Liver (tissue), 9 donors: ENCODE data around the gene KIF7. TPM values are rescaled to one million over a fixed set of nuclear protein-coding genes. Genes with fewer than 3 reads are reported as not detected.

ENCODE experiments used
- DNase-seq: peaks from one replicate; pipeline ENCODE4 v3.0.0-alpha.2; 2017; ENCODE audit warnings: low spot score
- H3K27ac ChIP-seq, 2 donors: one replicate each; pipeline ENCODE4 v1.7.0; 2013; ENCODE audit warnings: inconsistent platforms in 2 of 2, low read length in 2 of 2, control low read depth in 1 of 2, low read depth in 1 of 2, mild to moderate bottlenecking in 1 of 2
- H3K27me3 ChIP-seq, 4 donors: one replicate each; pipeline versions ENCODE4 v1.6.1 to v1.7.0; 2013; ENCODE audit warnings: low read length in 3 of 4, inconsistent platforms in 1 of 4, mild to moderate bottlenecking in 1 of 4, moderate library complexity in 1 of 4; ENCODE audit not compliant: control insufficient read depth in 4 of 4, insufficient read depth in 4 of 4
- H3K36me3 ChIP-seq, 4 donors: one replicate each; pipeline versions ENCODE4 v1.6.1 to v1.7.0; 2013; ENCODE audit warnings: low read length in 3 of 4, mild to moderate bottlenecking in 3 of 4, low read depth in 1 of 4, moderate library complexity in 1 of 4; ENCODE audit not compliant: control insufficient read depth in 4 of 4, insufficient read depth in 3 of 4
- H3K4me1 ChIP-seq, 4 donors: one replicate each; pipeline versions ENCODE4 v1.6.1 to v1.7.0; 2013; ENCODE audit warnings: low read length in 3 of 4, mild to moderate bottlenecking in 3 of 4, moderate library complexity in 1 of 4; ENCODE audit not compliant: control insufficient read depth in 4 of 4, insufficient read depth in 4 of 4
- H3K4me3 ChIP-seq, 3 donors: one replicate each; pipeline versions ENCODE4 v1.6.1 to v1.7.0; 2013; ENCODE audit warnings: low read length in 3 of 3, control low read depth in 1 of 3, low read depth in 1 of 3, mild to moderate bottlenecking in 1 of 3
- H3K9ac ChIP-seq, 2 donors: one replicate each; pipeline ENCODE4 v1.7.0; 2013; ENCODE audit warnings: low read length in 2 of 2, mild to moderate bottlenecking in 2 of 2, moderate library complexity in 2 of 2, control low read depth in 1 of 2, low read depth in 1 of 2
- H3K9me3 ChIP-seq, 4 donors: one replicate each; pipeline versions ENCODE4 v1.6.1 to v1.7.0; 2013; ENCODE audit warnings: low read length in 3 of 4; ENCODE audit not compliant: control insufficient read depth in 4 of 4
- ATF3 ChIP-seq: IDR thresholded peaks from 2 replicates; pipeline ENCODE4 v1.6.1; 2016; ENCODE audit warnings: antibody characterized with exemption
- EGR1 ChIP-seq, 2 donors: IDR thresholded peaks; 2 replicates each; pipeline ENCODE4 v1.6.1; 2016 to 2018; ENCODE audit warnings: antibody characterized with exemption in 2 of 2, low read depth in 2 of 2
- FOXA1 ChIP-seq: IDR thresholded peaks from 2 replicates; pipeline ENCODE4 v1.6.1; 2016; ENCODE audit warnings: antibody characterized with exemption
- GABPA ChIP-seq, 2 donors: IDR thresholded peaks in 1 of 2; conservative IDR thresholded peaks in 1 of 2; 2 replicates each; pipeline ENCODE4 v1.6.1; 2016; ENCODE audit warnings: antibody characterized with exemption in 2 of 2, mild to moderate bottlenecking in 1 of 2, moderate library complexity in 1 of 2
- HNF4G ChIP-seq: IDR thresholded peaks from 2 replicates; pipeline ENCODE4 v1.6.1; 2016; ENCODE audit warnings: antibody characterized with exemption
- JUND ChIP-seq, 2 donors: IDR thresholded peaks; 2 replicates each; pipeline ENCODE4 v1.6.1; 2016; ENCODE audit warnings: antibody characterized with exemption in 2 of 2
- MAX ChIP-seq: IDR thresholded peaks from 2 replicates; pipeline ENCODE4 v1.6.1; 2016; ENCODE audit warnings: antibody characterized with exemption
- NR2F2 ChIP-seq: IDR thresholded peaks from 2 replicates; pipeline ENCODE4 v1.6.1; 2016; ENCODE audit warnings: antibody characterized with exemption
- RAD21 ChIP-seq, 2 donors: IDR thresholded peaks; 2 replicates each; pipeline ENCODE4 v1.6.1; 2016; ENCODE audit warnings: antibody characterized with exemption in 2 of 2, mild to moderate bottlenecking in 2 of 2
- SP1 ChIP-seq: IDR thresholded peaks from 2 replicates; pipeline ENCODE4 v1.6.1; 2018; ENCODE audit warnings: antibody characterized with exemption, mild to moderate bottlenecking
- TAF1 ChIP-seq: conservative IDR thresholded peaks from 2 replicates; pipeline ENCODE4 v1.6.1; 2016; ENCODE audit warnings: antibody characterized with exemption, mild to moderate bottlenecking
- WGBS: extraction: QIAGEN DNeasy Blood & Tissue Kit; methylation state at CpG from one replicate; pipeline ENCODE4 v1.1.7; 2013; 5-methylcytosine and 5-hydroxymethylcytosine counted together
- polyA plus RNA-seq, 2 donors: library from polyadenylated mRNA; stranded (reverse) in 1 of 2; unstranded in 1 of 2; fragments of 200-250 nt in 1 of 2; fragments of >200 nt in 1 of 2; fragmentation: Nextera tagmentation in 1 of 2; extraction: Ambion mirVana in 1 of 2; gene quantifications; one replicate each; pipeline versions ENCODE4 v1.2.1 to v1.2.3, GENCODE V29; 2013 to 2015
- total RNA-seq, 2 donors: library from RNA; depleted of rRNA; stranded (reverse); fragments of >200 nt; gene quantifications; one replicate each; pipeline ENCODE4 v1.2.3, GENCODE V29; 2014
- TF ChIP-seq, protein P1 (sequence below): fragments of 150-350 bp; IDR thresholded peaks from 2 replicates; pipeline ENCODE4 v1.5.1; 2017; ENCODE audit warnings: improper control_type of control experiment, low read depth, low read length; ENCODE audit not compliant: missing input control
- TF ChIP-seq, protein P2 (sequence below): IDR thresholded peaks from 2 replicates; pipeline ENCODE4 v1.6.1; 2016; ENCODE audit warnings: antibody characterized with exemption
- TF ChIP-seq, protein P3 (sequence below): IDR thresholded peaks from 2 replicates; pipeline ENCODE4 v1.6.1; 2016; ENCODE audit warnings: antibody characterized with exemption, mild to moderate bottlenecking
- donor health status: healthy.
- donor health status: healthy.
- donor health status: healthy.
- donor health status: healthy.
- donor health status: healthy.

KIF7 gene
- total and polyA plus RNA-seq, 4 donors = 0.04 to 1.3 (median 0.72) TPM

DNA sequence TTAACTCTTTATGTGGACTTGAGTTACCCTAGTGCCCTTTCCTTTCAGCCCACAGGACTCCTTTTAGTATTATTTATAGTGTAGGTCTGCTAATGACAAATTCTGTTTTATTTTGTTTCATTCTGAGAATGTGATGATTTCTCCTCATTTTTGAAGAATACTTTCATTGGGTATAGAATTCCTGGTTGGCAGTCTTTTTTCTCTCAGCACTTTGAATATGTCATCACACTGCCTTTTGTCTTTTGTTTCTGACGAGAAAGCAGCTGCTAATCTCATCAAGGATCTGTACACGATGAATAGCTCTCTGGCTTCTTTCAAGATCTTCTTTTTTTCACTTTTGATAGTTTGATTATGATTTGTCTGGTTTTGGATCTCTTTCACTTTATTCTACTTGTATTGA, 42.2 kb downstream of the KIF7 start:
- no peak for DNase-seq
- no peaks in the 10 kb centered on the region for H3K36me3 ChIP-seq
- no peak overlapping the region for H3K27ac ChIP-seq
- peaks cover 0 to 5% (median 2%) of the 10 kb centered on the region in 4 donors for H3K9me3 ChIP-seq
- H3K27me3 ChIP-seq = no peaks in the 10 kb centered on the region
- TF ChIP-seq NR2F2 (no peak), JUND (IDR thresholded peaks at IDR 0.05) (no peak), TAF1 (no peak), MAX (no peak), EGR1 (IDR thresholded peaks at IDR 0.05; ENCODE audit: low read depth in 2 of 2) (no peak), RAD21 (IDR thresholded peaks at IDR 0.05) (no peak), ATF3 (no peak), GABPA (IDR thresholded peaks at IDR 0.05 in 1 of 2, conservative IDR thresholded peaks at IDR 0.05 in 1 of 2) (no peak), HNF4G (no peak), FOXA1 (no peak), SP1 (no peak)
- TF ChIP-seq, protein P1, sequence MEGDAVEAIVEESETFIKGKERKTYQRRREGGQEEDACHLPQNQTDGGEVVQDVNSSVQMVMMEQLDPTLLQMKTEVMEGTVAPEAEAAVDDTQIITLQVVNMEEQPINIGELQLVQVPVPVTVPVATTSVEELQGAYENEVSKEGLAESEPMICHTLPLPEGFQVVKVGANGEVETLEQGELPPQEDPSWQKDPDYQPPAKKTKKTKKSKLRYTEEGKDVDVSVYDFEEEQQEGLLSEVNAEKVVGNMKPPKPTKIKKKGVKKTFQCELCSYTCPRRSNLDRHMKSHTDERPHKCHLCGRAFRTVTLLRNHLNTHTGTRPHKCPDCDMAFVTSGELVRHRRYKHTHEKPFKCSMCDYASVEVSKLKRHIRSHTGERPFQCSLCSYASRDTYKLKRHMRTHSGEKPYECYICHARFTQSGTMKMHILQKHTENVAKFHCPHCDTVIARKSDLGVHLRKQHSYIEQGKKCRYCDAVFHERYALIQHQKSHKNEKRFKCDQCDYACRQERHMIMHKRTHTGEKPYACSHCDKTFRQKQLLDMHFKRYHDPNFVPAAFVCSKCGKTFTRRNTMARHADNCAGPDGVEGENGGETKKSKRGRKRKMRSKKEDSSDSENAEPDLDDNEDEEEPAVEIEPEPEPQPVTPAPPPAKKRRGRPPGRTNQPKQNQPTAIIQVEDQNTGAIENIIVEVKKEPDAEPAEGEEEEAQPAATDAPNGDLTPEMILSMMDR = no peak
- TF ChIP-seq, protein P2, sequence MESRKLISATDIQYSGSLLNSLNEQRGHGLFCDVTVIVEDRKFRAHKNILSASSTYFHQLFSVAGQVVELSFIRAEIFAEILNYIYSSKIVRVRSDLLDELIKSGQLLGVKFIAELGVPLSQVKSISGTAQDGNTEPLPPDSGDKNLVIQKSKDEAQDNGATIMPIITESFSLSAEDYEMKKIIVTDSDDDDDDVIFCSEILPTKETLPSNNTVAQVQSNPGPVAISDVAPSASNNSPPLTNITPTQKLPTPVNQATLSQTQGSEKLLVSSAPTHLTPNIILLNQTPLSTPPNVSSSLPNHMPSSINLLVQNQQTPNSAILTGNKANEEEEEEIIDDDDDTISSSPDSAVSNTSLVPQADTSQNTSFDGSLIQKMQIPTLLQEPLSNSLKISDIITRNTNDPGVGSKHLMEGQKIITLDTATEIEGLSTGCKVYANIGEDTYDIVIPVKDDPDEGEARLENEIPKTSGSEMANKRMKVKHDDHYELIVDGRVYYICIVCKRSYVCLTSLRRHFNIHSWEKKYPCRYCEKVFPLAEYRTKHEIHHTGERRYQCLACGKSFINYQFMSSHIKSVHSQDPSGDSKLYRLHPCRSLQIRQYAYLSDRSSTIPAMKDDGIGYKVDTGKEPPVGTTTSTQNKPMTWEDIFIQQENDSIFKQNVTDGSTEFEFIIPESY = no peak
- TF ChIP-seq, protein P3, sequence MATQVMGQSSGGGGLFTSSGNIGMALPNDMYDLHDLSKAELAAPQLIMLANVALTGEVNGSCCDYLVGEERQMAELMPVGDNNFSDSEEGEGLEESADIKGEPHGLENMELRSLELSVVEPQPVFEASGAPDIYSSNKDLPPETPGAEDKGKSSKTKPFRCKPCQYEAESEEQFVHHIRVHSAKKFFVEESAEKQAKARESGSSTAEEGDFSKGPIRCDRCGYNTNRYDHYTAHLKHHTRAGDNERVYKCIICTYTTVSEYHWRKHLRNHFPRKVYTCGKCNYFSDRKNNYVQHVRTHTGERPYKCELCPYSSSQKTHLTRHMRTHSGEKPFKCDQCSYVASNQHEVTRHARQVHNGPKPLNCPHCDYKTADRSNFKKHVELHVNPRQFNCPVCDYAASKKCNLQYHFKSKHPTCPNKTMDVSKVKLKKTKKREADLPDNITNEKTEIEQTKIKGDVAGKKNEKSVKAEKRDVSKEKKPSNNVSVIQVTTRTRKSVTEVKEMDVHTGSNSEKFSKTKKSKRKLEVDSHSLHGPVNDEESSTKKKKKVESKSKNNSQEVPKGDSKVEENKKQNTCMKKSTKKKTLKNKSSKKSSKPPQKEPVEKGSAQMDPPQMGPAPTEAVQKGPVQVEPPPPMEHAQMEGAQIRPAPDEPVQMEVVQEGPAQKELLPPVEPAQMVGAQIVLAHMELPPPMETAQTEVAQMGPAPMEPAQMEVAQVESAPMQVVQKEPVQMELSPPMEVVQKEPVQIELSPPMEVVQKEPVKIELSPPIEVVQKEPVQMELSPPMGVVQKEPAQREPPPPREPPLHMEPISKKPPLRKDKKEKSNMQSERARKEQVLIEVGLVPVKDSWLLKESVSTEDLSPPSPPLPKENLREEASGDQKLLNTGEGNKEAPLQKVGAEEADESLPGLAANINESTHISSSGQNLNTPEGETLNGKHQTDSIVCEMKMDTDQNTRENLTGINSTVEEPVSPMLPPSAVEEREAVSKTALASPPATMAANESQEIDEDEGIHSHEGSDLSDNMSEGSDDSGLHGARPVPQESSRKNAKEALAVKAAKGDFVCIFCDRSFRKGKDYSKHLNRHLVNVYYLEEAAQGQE = no peak
- H3K9ac ChIP-seq = no peak overlapping the region
- H3K4me1 ChIP-seq = peaks cover 0 to 4% (median 0%) of the 10 kb centered on the region in 4 donors
- WGBS = 97% methylated on average over 2 of the region's 2 CpGs
- no peak overlapping the region for H3K4me3 ChIP-seq

DNA sequence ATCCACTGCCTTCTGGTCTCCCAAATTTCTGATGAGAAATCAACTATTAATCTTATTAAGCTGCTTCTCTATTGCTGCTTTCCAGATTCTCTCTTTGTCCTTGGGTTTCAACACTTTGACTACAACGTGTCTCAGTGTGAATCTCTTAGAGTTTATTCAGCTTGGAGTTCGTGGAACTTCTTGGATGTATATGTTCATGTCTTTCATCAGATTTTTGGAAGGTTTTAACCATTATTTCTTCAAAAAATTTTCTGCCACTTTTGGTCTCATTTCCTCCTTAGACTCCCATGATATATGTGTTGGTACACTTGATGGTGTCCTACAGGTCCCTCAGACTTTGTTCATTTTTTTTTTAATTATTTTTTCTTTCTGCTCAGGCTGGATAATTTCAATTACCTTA, 44.0 kb downstream of the KIF7 start:
- Histone ChIP-seq H3K27ac (no peak overlapping the region), H3K27me3 (no peaks in the 10 kb centered on the region)
- WGBS = 95% methylated on average over 2 of the region's 2 CpGs

More for the DNA sequence above, 44.0 kb downstream of the KIF7 start:
- Histone ChIP-seq H3K9me3 (peaks cover 0 to 5% (median 2%) of the 10 kb centered on the region in 4 donors), H3K4me1 (peaks cover 0 to 4% (median 0%) of the 10 kb centered on the region in 4 donors), H3K9ac (no peak overlapping the region), H3K4me3 (no peak overlapping the region), H3K36me3 (no peaks in the 10 kb centered on the region)
- no peak for TF ChIP-seq HNF4G
- TF ChIP-seq, protein P2 = no peak
- TF ChIP-seq JUND (IDR thresholded peaks at IDR 0.05) = no peak
- no peak for TF ChIP-seq FOXA1
- no peak for DNase-seq
